T-cell (primary cell): ENCODE results near the gene ABCB11. TPM values are rescaled to one million over a fixed set of nuclear protein-coding genes. Genes with fewer than 3 reads are reported as not detected.

Experiments
- ATAC-seq, 4 experiments: fragments of 200-7000 bp in 3 of 4; fragments of 150-1000 bp in 1 of 4; cut with Tn5 transposase; replicated peaks in 1 of 4; 1 replicate in 3 of 4; 2 replicates in 1 of 4; pipeline ENCODE4 v1.10.0; 2021; ENCODE audit warnings: moderate library complexity in 3 of 4, mild to moderate bottlenecking in 2 of 4, moderate number of reproducible peaks in 1 of 4
- CTCF ChIA-PET, 2 donors: fragments of 300-600 bp; sonication (Branson Sonifier 250); formaldehyde crosslinking; loops; one replicate each; lab custom pipeline; 2022; ENCODE audit warnings: antibody characterized with exemption in 2 of 2; lab: Charles Lee
- POLR2A ChIA-PET, 2 donors: fragments of 300-600 bp; sonication (Branson Sonifier 250); formaldehyde crosslinking; loops; one replicate each; lab custom pipeline; 2022; ENCODE audit warnings: antibody characterized with exemption in 2 of 2; lab: Charles Lee
- DNase-seq, 35 experiments: peaks; one replicate each; pipeline versions ENCODE4 v3.0.0 to v3.0.0-alpha.2; 2013 to 2023
- H3K27ac ChIP-seq: one replicate; pipeline ENCODE4 v1.5.1; 2013; ENCODE audit warnings: low read length
- H3K27me3 ChIP-seq, 2 experiments: replicated peaks in 1 of 2; 1 replicate in 1 of 2; 2 replicates in 1 of 2; pipeline versions ENCODE4 v1.6.1 to v1.7.0; 2013; ENCODE audit warnings: low read length in 1 of 2, mixed read lengths in 1 of 2; ENCODE audit not compliant: control insufficient read depth in 2 of 2, insufficient read depth in 2 of 2; ENCODE audit errors: extremely low read depth in 1 of 2
- H3K36me3 ChIP-seq, 2 donors: 1 replicate in 1 of 2; 2 replicates in 1 of 2; pipeline versions ENCODE4 v1.6.1 to v1.7.0; 2013; ENCODE audit warnings: low read length in 1 of 2; ENCODE audit not compliant: control insufficient read depth in 2 of 2, insufficient read depth in 1 of 2; ENCODE audit errors: extremely low read depth in 1 of 2
- H3K4me1 ChIP-seq, 2 experiments: 1 replicate in 1 of 2; 2 replicates in 1 of 2; pipeline versions ENCODE4 v1.6.1 to v1.7.0; 2013; ENCODE audit warnings: low read length in 2 of 2, mixed read lengths in 1 of 2; ENCODE audit not compliant: insufficient read depth in 2 of 2, control insufficient read depth in 1 of 2; ENCODE audit errors: extremely low read depth in 1 of 2
- H3K4me3 ChIP-seq, 2 donors: 1 replicate in 1 of 2; 2 replicates in 1 of 2; pipeline versions ENCODE4 v1.5.1 to v1.7.0; 2013; ENCODE audit warnings: mild to moderate bottlenecking in 2 of 2, low read length in 1 of 2, moderate library complexity in 1 of 2; ENCODE audit not compliant: control insufficient read depth in 1 of 2; ENCODE audit errors: extremely low read depth in 1 of 2
- H3K9me3 ChIP-seq: 2 replicates; pipeline ENCODE4 v1.7.0; 2013
- H3K27ac Mint-ChIP-seq, 2 donors: one replicate each; pipeline ENCODE4 v1.8.0; 2020 to 2021; ENCODE audit warnings: mild to moderate bottlenecking in 2 of 2, mixed read lengths in 2 of 2
- H3K27me3 Mint-ChIP-seq, 2 donors: one replicate each; pipeline ENCODE4 v1.8.0; 2021 to 2022; ENCODE audit warnings: mixed read lengths in 2 of 2
- H3K36me3 Mint-ChIP-seq: one replicate; pipeline ENCODE4 v1.8.0; 2021; ENCODE audit warnings: mixed read lengths
- H3K4me1 Mint-ChIP-seq, 3 donors: one replicate each; pipeline ENCODE4 v1.8.0; 2020 to 2022; ENCODE audit warnings: mixed read lengths in 3 of 3, mild to moderate bottlenecking in 1 of 3
- H3K4me3 Mint-ChIP-seq, 3 donors: one replicate each; pipeline ENCODE4 v1.8.0; 2020 to 2022; ENCODE audit warnings: mild to moderate bottlenecking in 3 of 3, mixed read lengths in 3 of 3, moderate library complexity in 3 of 3
- H3K9me3 Mint-ChIP-seq, 3 donors: one replicate each; pipeline ENCODE4 v1.8.0; 2020 to 2022; ENCODE audit warnings: mixed read lengths in 3 of 3
- WGBS: methylation state at CpG from one replicate; pipeline ENCODE4 v1.1.5; 2013; ENCODE audit warnings: missing lambda C conversion rate; ENCODE audit not compliant: insufficient coverage; 5-methylcytosine and 5-hydroxymethylcytosine counted together
- total RNA-seq, 35 experiments: library from RNA in 6 of 35; stranded (reverse) in 6 of 35; fragments of 120-200 nt in 1 of 35; gene quantifications; one replicate each; pipeline versions ENCODE4 v1.2.1 to v1.2.4 and lab custom pipeline; 2013 to 2026

The ABCB11 gene
- total RNA-seq, 5 donors from 2014 or later (not counting 1 experiment from before 2014, with no cell fraction given) = 0.03 TPM; not detected in 3

GRCh38 chr2:168976034-168976654 lies 55.0 kb downstream of the ABCB11 start:
- Histone ChIP-seq H3K27me3 (no peaks in the 10 kb centered on the region), H3K4me3 (no peak overlapping the region), H3K36me3 (no peaks in the 10 kb centered on the region), H3K27ac (no peak overlapping the region), H3K4me1 (no peaks in the 10 kb centered on the region), H3K9me3 (no peaks in the 10 kb centered on the region)
- 100% methylated on average over 1 of the region's 6 CpGs for WGBS
- DNase-seq = no peak
- ChIA-PET CTCF (no interaction called here), POLR2A (interaction anchor here in 1 of 2 donors (0.5 kb wide), 1 partner anchor 871 kb away, joined by 7 read pairs; no protein-coding TSS in a partner anchor)
- no peaks in the 10 kb centered on the region for H3K36me3 Mint-ChIP-seq
- ATAC-seq = peak in 1 of 4 experiments; percentile 38
- no peaks in the 10 kb centered on the region for H3K27me3 Mint-ChIP-seq
- H3K9me3 Mint-ChIP-seq = no peaks in the 10 kb centered on the region
- no peak overlapping the region for H3K27ac Mint-ChIP-seq
- no peak overlapping the region for H3K4me3 Mint-ChIP-seq
- H3K4me1 Mint-ChIP-seq = no peaks in the 10 kb centered on the region

GRCh38 chr2:168974428-168974827 lies 56.7 kb downstream of the ABCB11 start:
- no peak overlapping the region for H3K27ac Mint-ChIP-seq
- CTCF ChIA-PET = interaction anchor here in 1 of 2 donors (1.2 kb wide), 1 partner anchor 9 kb away, joined by 5 read pairs; no protein-coding TSS in a partner anchor
- no peaks in the 10 kb centered on the region for H3K27me3 Mint-ChIP-seq
- POLR2A ChIA-PET = no interaction called here
- H3K4me3 Mint-ChIP-seq = no peak overlapping the region
- Histone ChIP-seq H3K27ac (no peak overlapping the region), H3K4me3 (no peak overlapping the region), H3K9me3 (no peaks in the 10 kb centered on the region), H3K36me3 (no peaks in the 10 kb centered on the region), H3K27me3 (no peaks in the 10 kb centered on the region), H3K4me1 (no peaks in the 10 kb centered on the region)
- DNase-seq (no peak), ATAC-seq (no peak)
- H3K9me3 Mint-ChIP-seq = no peaks in the 10 kb centered on the region
- H3K36me3 Mint-ChIP-seq = no peaks in the 10 kb centered on the region
- H3K4me1 Mint-ChIP-seq = no peaks in the 10 kb centered on the region
- WGBS = no CpG with 5 or more reads among the region's 2 CpGs

GRCh38 chr2:168971261-168971660 lies 59.9 kb downstream of the ABCB11 start:
- H3K27me3 ChIP-seq = no peaks in the 10 kb centered on the region
- DNase-seq (no peak), ATAC-seq (no peak)
- ChIA-PET CTCF (interaction anchor here in 1 of 2 donors (0.7 kb wide), 1 partner anchor 138 kb away, joined by 3 read pairs; no protein-coding TSS in a partner anchor), POLR2A (no interaction called here)
- no peak overlapping the region for H3K4me3 ChIP-seq
- H3K36me3 ChIP-seq = no peaks in the 10 kb centered on the region
- H3K27ac Mint-ChIP-seq = no peak overlapping the region
- H3K4me1 Mint-ChIP-seq = peaks cover 0 to 3% (median 2%) of the 10 kb centered on the region in 3 donors
- H3K9me3 ChIP-seq = no peaks in the 10 kb centered on the region
- H3K4me1 ChIP-seq = no peaks in the 10 kb centered on the region
- no peaks in the 10 kb centered on the region for H3K36me3 Mint-ChIP-seq
- H3K4me3 Mint-ChIP-seq = no peak overlapping the region
- no CpG with 5 or more reads among the region's 3 CpGs for WGBS
- no peaks in the 10 kb centered on the region for H3K27me3 Mint-ChIP-seq
- no peak overlapping the region for H3K27ac ChIP-seq
- H3K9me3 Mint-ChIP-seq = no peaks in the 10 kb centered on the region

- H3K4me3 ChIP-seq = no peak overlapping the region
- H3K27ac Mint-ChIP-seq = no peak overlapping the region
- no peak overlapping the region for H3K4me3 Mint-ChIP-seq
- H3K27me3 Mint-ChIP-seq = no peaks in the 10 kb centered on the region
- no peak for DNase-seq
- H3K4me1 ChIP-seq = no peaks in the 10 kb centered on the region
- no peaks in the 10 kb centered on the region for H3K36me3 Mint-ChIP-seq
- H3K27ac ChIP-seq = no peak overlapping the region
- H3K9me3 Mint-ChIP-seq = no peaks in the 10 kb centered on the region
- H3K9me3 ChIP-seq = no peaks in the 10 kb centered on the region
- peaks cover 0 to 7% (median 7%) of the 10 kb centered on the region in 3 donors for H3K4me1 Mint-ChIP-seq
- no peaks in the 10 kb centered on the region for H3K36me3 ChIP-seq
- ATAC-seq = no peak
- ChIA-PET POLR2A (no interaction called here), CTCF (interaction anchor here in 1 of 2 donors (1.6 kb wide), 1 partner anchor 10 kb away, joined by 6 read pairs; no protein-coding TSS in a partner anchor)
- no peaks in the 10 kb centered on the region for H3K27me3 ChIP-seq
Observed at GRCh38 chr2:168970711-168971233, 60.4 kb downstream of the ABCB11 start.

- Histone ChIP-seq H3K27ac (no peak overlapping the region), H3K4me3 (no peak overlapping the region), H3K4me1 (peaks cover 0 to 5% of the 10 kb centered on the region in 2 experiments), H3K9me3 (no peaks in the 10 kb centered on the region), H3K36me3 (no peaks in the 10 kb centered on the region), H3K27me3 (no peaks in the 10 kb centered on the region)
- H3K36me3 Mint-ChIP-seq = no peaks in the 10 kb centered on the region
- no peak for DNase-seq
- H3K27me3 Mint-ChIP-seq = no peaks in the 10 kb centered on the region
- CTCF ChIA-PET = interaction anchor here (0.6 to 1.6 kb wide), 7 partner anchors 9 to 636 kb away, joined by 3 to 7 read pairs (median 4); no protein-coding TSS in a partner anchor
- no peak overlapping the region for H3K27ac Mint-ChIP-seq
- H3K4me3 Mint-ChIP-seq = no peak overlapping the region
- no peak for ATAC-seq
- no CpG with 5 or more reads among the region's 2 CpGs for WGBS
- POLR2A ChIA-PET = no interaction called here
- peaks cover 4 to 16% (median 16%) of the 10 kb centered on the region in 3 donors for H3K4me1 Mint-ChIP-seq
- H3K9me3 Mint-ChIP-seq = no peaks in the 10 kb centered on the region
Observed at GRCh38 chr2:168969865-168970264, 61.3 kb downstream of the ABCB11 start.

GRCh38 chr2:168968342-168968741 lies 62.8 kb downstream of the ABCB11 start:
- ChIA-PET CTCF (interaction anchor here (0.6 to 2.0 kb wide), 7 partner anchors 9 to 851 kb away, joined by 3 to 7 read pairs (median 3); no protein-coding TSS in a partner anchor), POLR2A (interaction anchor here in 1 of 2 donors (0.5 to 0.7 kb wide), 2 partner anchors 281 to 494 kb away, joined by 3 to 10 read pairs; no protein-coding TSS in a partner anchor)
- Mint-ChIP-seq H3K27ac (no peak overlapping the region), H3K27me3 (no peaks in the 10 kb centered on the region), H3K4me3 (no peak overlapping the region), H3K4me1 (peaks cover 14 to 26% (median 26%) of the 10 kb centered on the region in 3 donors), H3K36me3 (no peaks in the 10 kb centered on the region), H3K9me3 (no peaks in the 10 kb centered on the region)
- DNase-seq = no peak
- WGBS = no CpG with 5 or more reads among the region's 2 CpGs
- no peak for ATAC-seq
- no peaks in the 10 kb centered on the region for H3K27me3 ChIP-seq
- no peaks in the 10 kb centered on the region for H3K36me3 ChIP-seq
- H3K4me1 ChIP-seq = peaks cover 5 to 12% of the 10 kb centered on the region in 2 experiments
- H3K27ac ChIP-seq = no peak overlapping the region
- no peaks in the 10 kb centered on the region for H3K9me3 ChIP-seq
- H3K4me3 ChIP-seq = no peak overlapping the region
